SKM-1 treated with dmso at 0.1 percent for 144 hours (cell line): ENCODE results near the gene TMEM134.

Experiments
- DNase-seq: peaks from one replicate; lab custom pipeline; 2025; ENCODE audit not compliant: unreplicated experiment; lab: John Stamatoyannopoulos, UW

Gene TMEM134

GRCh38 chr11:67500831-67501715, 32.0 kb upstream of the TMEM134 start:
- DNase-seq: peak; percentile 81

- no peak for DNase-seq
Measured at GRCh38 chr11:67500484-67500821, 31.4 kb upstream of the TMEM134 start.

GRCh38 chr11:67499808-67500483, 30.9 kb upstream of the TMEM134 start:
- DNase-seq: no peak

DNA sequence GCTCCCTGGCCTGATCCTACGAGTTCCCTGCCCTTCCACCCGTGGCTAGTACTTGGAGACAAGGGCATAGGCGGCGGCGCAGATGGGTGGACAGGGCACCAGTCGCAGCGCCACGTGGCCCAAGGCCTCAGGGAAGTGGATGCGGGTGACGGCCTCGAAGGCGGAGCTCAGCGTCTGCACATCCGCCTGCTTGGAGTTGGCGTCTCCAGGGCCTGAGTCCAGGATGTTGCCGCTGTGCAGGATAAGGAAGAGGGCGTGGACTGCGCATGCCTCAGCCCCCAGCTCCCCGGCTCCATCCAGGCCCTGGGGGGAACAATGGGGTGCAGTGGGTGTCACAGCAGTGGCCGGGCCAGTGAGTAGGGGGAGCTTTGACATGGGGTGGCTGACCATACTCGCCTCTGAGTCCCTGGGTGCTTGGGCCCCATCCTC, 29.5 kb upstream of the TMEM134 start:
- DNase-seq: no peak

DNA sequence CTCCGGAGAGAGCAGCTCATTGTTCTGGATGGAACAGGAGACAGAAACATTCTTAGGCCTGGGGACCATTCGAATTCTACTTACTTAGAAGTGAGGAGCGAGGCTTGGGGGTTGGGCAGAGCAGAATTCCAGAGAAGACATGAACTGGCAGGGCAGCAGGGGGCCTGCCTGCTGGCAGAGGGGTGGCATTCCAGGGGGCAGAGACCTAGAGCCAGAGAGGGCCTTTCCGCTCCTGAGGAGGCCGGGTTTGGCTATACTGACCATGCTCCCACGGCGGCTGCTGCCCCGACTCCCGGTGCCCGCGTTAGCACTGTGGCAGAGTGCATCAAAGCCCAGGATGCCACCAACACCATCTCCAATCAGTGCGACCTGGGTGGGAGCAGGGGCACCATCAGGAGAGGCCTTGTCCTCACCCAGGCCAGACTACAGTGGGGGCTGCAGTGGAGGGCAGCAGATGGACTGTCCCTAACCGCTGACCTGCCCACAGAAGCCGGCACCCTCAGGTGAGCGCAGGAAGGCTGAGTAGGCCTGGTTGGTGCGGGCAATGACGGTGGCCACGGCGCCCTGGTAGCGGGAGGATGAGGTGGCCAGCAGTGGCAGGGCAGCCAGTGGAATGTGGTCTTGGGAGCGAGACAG, 28.7 kb upstream of the TMEM134 start:
- no peak for DNase-seq

DNA sequence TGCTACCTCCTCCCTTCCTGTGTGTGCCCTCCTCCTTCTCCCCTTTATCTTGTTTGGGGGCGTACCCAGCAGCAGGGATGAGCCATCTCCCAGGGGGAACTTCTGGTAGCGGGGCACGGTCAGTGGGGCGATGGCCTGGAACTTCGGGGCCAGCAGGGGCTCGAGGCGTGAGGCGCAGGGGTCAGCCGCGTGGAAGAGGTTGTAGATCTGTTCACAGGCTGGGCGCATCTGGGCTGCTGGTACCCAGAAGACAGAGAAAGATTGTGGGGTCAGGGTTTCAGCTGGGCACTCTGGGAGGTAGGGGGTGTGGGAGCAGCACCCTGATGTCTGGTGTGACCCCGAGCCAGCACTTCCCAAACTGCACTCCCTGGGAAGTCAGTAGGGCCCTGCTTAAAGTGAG, 27.1 kb upstream of the TMEM134 start:
- DNase-seq: no peak

DNA sequence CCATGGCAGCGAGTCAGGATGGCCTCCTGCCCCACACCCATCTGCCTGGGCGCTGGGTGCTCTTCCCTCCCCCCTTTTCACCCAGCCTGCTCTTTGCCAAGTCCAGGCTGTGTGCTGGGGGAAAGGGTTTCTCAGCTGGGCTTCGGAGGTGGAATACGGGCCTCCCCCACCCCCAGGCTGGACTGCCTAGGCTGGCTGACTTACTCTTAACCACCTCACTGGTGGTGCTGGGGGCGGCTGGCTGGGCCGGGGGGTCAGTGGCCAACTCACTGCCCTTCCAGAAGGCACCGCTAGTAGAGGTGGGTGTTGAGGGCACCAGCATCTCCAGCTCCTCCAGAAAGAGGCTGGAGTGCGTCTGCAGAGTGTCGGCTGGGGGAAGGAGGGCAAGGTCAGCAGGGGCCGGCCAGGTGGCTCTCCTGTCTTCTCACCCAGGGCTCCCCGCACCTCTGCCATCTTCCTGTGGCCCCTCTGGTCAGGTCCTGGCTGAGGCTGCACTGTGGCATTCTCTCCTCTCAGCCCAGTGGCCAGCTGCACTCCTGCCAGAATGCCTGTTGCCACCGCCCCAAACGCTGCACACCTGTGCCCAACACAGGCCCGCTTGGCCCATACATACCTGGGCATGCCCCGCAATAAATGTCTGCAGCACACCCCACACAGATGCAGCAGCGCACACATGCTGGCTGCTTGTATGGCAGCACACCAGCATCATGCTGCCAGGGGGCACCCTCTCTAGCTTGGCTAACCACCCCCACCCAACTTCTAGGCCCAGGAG, 26.4 kb upstream of the TMEM134 start:
- DNase-seq: no peak

- DNase-seq: no peak
Measured at GRCh38 chr11:67494371-67495233, 25.6 kb upstream of the TMEM134 start.

GRCh38 chr11:67493548-67494370, 24.7 kb upstream of the TMEM134 start:
- no peak for DNase-seq

- DNase-seq: no peak
Measured at GRCh38 chr11:67492801-67493547, 23.9 kb upstream of the TMEM134 start.

DNA sequence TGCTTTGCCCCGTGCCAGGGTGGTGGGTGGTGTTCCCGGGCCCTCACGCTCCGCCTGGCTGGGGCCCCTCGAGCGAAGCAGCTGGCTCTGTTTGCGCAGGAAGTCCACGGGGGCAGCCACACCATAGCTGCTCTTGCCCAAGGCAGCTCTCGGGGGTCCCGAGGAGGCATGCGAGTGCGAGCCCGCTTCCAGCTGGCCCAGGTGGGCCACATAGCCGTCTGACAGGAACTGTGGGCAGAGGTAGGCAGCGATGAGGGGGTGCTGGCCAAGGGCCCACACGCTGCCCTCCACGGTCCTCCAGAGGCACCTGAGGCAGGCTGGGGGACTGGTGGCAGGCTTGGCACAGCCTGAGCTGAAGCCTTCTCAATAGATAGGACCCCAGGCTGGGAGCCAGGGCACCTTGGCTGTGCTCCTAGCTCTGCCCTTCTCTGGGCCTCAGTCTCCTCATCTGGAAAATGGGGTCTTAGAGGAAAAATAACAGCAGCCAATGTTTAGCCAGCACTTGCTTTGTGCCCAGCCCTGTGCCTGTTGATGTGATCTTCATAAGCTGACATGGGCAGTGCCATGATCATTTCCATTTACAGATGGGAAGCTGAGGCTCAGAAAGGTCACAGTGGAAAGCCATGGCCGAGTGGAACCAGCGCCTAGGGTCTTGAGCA, 23.1 kb upstream of the TMEM134 start:
- DNase-seq: no peak

GRCh38 chr11:67491276-67492068, 22.4 kb upstream of the TMEM134 start:
- no peak for DNase-seq

GRCh38 chr11:67490727-67491065, 21.6 kb upstream of the TMEM134 start:
- DNase-seq: no peak

GRCh38 chr11:67489885-67490726, 21.1 kb upstream of the TMEM134 start:
- DNase-seq: no peak

- DNase-seq: no peak
Measured at GRCh38 chr11:67489203-67489884, 20.3 kb upstream of the TMEM134 start.
